Lung microvascular endothelial cell (primary cell): ENCODE data around the gene PDE3B. TPM values are rescaled to one million over a fixed set of nuclear protein-coding genes. Genes with fewer than 3 reads are reported as not detected.
"Not testable (repeated sequence)": the region's sequence is repeated elsewhere in the genome, so short reads cannot be mapped to it uniquely, and the experiment has no call there.

Source experiments
- DNase-seq, 2 donors: peaks; one replicate each; pipeline versions ENCODE4 v3.0.0 to v3.0.0-alpha.2; 2010; ENCODE audit warnings: low read depth in 2 of 2
- total RNA-seq: library from RNA; depleted of rRNA; stranded (reverse); fragments of >200 nt; gene quantifications from 2 replicates; pipeline ENCODE4 v1.2.1, GENCODE V29; 2014

Gene PDE3B
- total RNA-seq, 1 donor from 2014 or later = 0.40 TPM

GRCh38 chr11:14803846-14804245, 160.2 kb downstream of the PDE3B start:
- DNase-seq = no peak

- DNase-seq = no peak
Observed at GRCh38 chr11:14809466-14809865, 165.9 kb downstream of the PDE3B start.

DNA sequence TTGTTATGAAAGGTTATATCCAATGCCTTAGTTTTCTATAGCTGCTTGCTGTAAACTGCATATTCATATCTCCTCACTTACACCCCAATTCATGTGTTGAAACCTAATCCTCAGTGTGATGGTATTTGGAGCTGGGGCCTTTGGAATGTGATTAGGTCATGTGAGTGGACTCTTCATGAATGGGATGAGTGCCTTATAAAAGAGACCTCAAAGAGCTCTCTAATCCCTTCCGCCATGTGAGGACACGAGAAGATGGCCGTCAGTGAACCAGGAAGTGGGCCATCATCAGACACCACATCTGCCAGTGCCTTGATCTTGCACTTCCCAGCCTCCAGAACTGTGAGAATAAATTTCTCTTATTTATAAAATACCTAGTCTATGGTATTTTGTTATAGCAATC, 169.2 kb downstream of the PDE3B start:
- DNase-seq = no peak

- DNase-seq = no peak
Observed at GRCh38 chr11:14813516-14813915, 169.9 kb downstream of the PDE3B start.

- DNase-seq = no peak
Observed at GRCh38 chr11:14818779-14819178, 175.2 kb downstream of the PDE3B start.

- no peak for DNase-seq
Observed at GRCh38 chr11:14819596-14819995, 176.0 kb downstream of the PDE3B start.

GRCh38 chr11:14821031-14821430, 177.4 kb downstream of the PDE3B start:
- DNase-seq = no peak

GRCh38 chr11:14826600-14826999, 183.0 kb downstream of the PDE3B start:
- DNase-seq = no peak

GRCh38 chr11:14835496-14836492, 192.2 kb downstream of the PDE3B start:
- no peak for DNase-seq

DNA sequence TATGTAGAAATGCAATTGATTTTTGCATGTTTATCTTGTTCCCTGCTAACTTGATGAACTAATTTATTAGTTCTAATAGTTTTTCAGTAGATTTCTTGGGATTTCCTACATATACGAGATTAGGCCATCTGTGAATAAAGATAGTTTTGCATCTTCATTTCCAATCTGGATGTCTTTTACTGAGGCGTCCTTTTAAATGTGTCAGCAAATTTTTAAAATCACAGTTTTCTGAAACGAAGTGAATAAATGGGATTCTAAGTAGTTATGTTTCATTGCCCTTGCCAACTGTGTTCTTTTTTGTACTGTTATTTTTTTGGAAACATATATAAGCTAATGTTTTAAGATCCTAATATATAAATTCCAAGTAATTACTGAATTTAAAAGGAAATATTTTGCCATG, 198.4 kb downstream of the PDE3B start:
- no peak for DNase-seq

GRCh38 chr11:14852571-14853177, 209.1 kb downstream of the PDE3B start:
- no peak for DNase-seq

GRCh38 chr11:14854057-14854456, 210.5 kb downstream of the PDE3B start:
- DNase-seq = no peak

DNA sequence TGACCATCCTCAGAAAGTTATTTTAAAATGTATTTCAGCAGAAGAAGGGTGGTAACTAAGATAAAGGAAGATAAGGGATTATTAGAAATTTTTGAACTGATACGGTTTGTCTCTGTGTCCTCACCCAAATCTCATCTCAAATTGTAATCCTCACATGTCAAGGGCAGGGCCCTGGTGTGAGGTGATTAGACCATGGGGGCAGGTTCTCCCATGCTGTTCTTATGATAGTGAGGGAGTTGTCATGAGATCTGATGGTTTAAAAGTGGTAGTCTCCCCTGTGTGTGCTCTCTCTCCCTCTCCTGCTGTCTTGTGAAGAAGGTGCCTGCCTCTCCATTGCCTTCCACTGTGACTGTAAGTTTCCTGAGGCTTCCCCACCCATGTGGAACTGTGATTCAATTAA, 212.3 kb downstream of the PDE3B start:
- DNase-seq = no peak

- no peak for DNase-seq
Observed at GRCh38 chr11:14857621-14858020, 214.0 kb downstream of the PDE3B start.

GRCh38 chr11:14858404-14858803, 214.8 kb downstream of the PDE3B start:
- DNase-seq = no peak

- DNase-seq = no peak
Observed at GRCh38 chr11:14860511-14860910, 216.9 kb downstream of the PDE3B start.

GRCh38 chr11:14861680-14862079, 218.1 kb downstream of the PDE3B start:
- no peak for DNase-seq

GRCh38 chr11:14863775-14864174, 220.2 kb downstream of the PDE3B start:
- DNase-seq = not testable (repeated sequence)

GRCh38 chr11:14872032-14872431, 228.4 kb downstream of the PDE3B start:
- DNase-seq = no peak

GRCh38 chr11:14873632-14874031, 230.0 kb downstream of the PDE3B start:
- DNase-seq = no peak

- no peak for DNase-seq
Observed at GRCh38 chr11:14875163-14875562, 231.6 kb downstream of the PDE3B start.

DNA sequence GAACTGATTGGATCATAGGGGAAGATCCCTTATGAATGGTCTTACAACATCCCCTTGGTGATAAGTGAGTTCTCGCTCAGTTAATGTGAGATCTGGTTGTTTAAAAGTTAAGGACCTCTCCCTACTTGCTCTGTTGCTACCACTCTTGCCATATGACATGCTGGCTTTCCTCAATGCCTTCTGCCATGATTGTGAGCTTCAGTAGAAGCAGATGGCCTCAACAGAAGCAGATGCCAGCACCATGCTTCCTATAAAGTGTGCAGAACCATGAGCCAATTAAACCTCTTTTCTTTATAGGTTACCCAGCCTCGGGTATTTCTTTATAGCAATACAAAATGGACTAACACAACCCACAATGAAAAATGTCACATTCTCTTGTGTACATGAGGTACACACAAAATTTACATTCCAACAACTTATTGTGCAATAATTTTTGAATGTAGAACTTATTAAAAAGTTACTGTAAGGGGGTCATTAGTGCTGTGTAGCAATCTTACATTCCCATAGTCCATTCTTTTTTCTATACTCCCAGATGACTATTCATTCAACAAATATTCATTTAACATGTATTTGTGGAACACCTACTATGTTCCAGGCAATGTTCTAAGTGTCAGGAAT, 238.1 kb downstream of the PDE3B start:
- no peak for DNase-seq
